Cardiac muscle cell (in vitro differentiated cells and primary cell): ENCODE data around the gene TREX2. TPM values are rescaled to one million over a fixed set of nuclear protein-coding genes. Genes with fewer than 3 reads are reported as not detected.

Experiments
- DNase-seq, 2 donors: peaks; one replicate each; pipeline versions ENCODE4 v3.0.0 to v3.0.0-alpha.2; 2010 to 2017; ENCODE audit warnings: low read depth in 1 of 2, low spot score in 1 of 2
- H3K27ac ChIP-seq: fragments of 200-600 bp; sonication (generic); 2 replicates; pipeline ENCODE4 v1.5.1; 2016
- H3K27me3 ChIP-seq: fragments of 200-600 bp; sonication (generic); 2 replicates; pipeline ENCODE4 v1.6.0; 2016; ENCODE audit warnings: control low read depth
- H3K36me3 ChIP-seq: fragments of 200-600 bp; sonication (generic); 2 replicates; pipeline ENCODE4 v1.5.1; 2016; ENCODE audit warnings: control low read depth
- H3K4me1 ChIP-seq: fragments of 200-600 bp; sonication (generic); 2 replicates; pipeline ENCODE4 v1.8.1; 2017; ENCODE audit warnings: low read depth, mild to moderate bottlenecking, mixed run types
- H3K4me3 ChIP-seq: fragments of 200-600 bp; sonication (generic); 2 replicates; pipeline ENCODE4 v1.5.1; 2016; ENCODE audit warnings: mild to moderate bottlenecking
- H3K9me3 ChIP-seq: fragments of 200-600 bp; sonication (generic); 2 replicates; pipeline ENCODE4 v1.5.1; 2017; ENCODE audit warnings: low read depth, mild to moderate bottlenecking, control low read depth
- CTCF ChIP-seq: IDR thresholded peaks from 2 replicates; pipeline ENCODE4 v1.5.1; 2012; ENCODE audit warnings: low read depth, mild to moderate bottlenecking, low read length
- polyA plus RNA-seq: library from polyadenylated mRNA; unstranded; fragments of >200 nt; fragmentation: Nextera tagmentation; extraction: Ambion mirVana; gene quantifications from 2 replicates; pipeline ENCODE4 v1.2.1, GENCODE V29; 2016
- total RNA-seq: library from RNA; depleted of rRNA; stranded (reverse); fragments of >200 nt; gene quantifications from 2 replicates; pipeline ENCODE4 v1.2.3, GENCODE V29; 2016

TREX2 gene
- total and polyA plus RNA-seq, 2 experiments from 2014 or later = 0.36 TPM; not detected in 1

GRCh38 chrX:153457827-153458466 is 12.1 kb upstream of the TREX2 start:
- no peak for DNase-seq
- no peaks in the 10 kb centered on the region for H3K27me3 ChIP-seq
- no peak for TF ChIP-seq CTCF
- H3K27ac ChIP-seq = no peak overlapping the region
- H3K4me3 ChIP-seq = no peak overlapping the region
- no peaks in the 10 kb centered on the region for H3K9me3 ChIP-seq
- no peaks in the 10 kb centered on the region for H3K4me1 ChIP-seq
- H3K36me3 ChIP-seq = no peaks in the 10 kb centered on the region

DNA sequence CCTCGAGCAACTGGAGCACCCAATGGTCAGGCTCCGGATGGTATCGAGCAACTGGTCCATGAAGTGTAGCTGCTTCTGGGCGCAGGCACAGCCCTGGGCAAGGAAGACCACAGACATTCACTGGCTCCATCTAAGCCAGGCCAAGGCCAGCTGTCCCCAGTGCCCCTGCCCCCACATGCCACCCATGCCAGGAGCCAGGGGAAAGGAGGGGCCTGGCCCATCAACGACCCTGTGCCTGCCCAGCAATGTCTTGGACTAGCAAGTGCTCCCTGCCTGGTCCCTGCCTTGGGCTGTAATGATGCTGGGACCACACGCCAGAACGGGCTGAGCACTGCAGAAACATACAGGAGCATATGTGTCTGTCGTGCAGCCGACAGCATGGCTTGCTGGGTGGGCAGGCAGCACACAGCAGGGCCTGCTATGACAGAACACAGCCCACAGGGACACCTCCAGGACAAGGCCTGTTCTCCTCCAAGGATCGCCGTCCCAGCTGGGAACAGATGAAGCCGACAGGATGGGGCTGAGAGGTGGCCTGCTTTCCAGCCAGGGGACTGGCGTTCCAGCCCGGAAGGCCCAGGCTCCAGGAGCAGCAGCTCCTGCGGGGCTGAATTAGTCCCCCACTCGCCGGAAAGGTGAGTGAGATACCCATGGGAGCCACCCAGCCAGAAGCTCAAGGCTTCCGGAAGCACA is 11.4 kb upstream of the TREX2 start:
- no peaks in the 10 kb centered on the region for H3K9me3 ChIP-seq
- no peak for DNase-seq
- H3K4me3 ChIP-seq = no peak overlapping the region
- no peaks in the 10 kb centered on the region for H3K4me1 ChIP-seq
- no peak for TF ChIP-seq CTCF
- no peaks in the 10 kb centered on the region for H3K36me3 ChIP-seq
- no peak overlapping the region for H3K27ac ChIP-seq
- H3K27me3 ChIP-seq = no peaks in the 10 kb centered on the region

DNA sequence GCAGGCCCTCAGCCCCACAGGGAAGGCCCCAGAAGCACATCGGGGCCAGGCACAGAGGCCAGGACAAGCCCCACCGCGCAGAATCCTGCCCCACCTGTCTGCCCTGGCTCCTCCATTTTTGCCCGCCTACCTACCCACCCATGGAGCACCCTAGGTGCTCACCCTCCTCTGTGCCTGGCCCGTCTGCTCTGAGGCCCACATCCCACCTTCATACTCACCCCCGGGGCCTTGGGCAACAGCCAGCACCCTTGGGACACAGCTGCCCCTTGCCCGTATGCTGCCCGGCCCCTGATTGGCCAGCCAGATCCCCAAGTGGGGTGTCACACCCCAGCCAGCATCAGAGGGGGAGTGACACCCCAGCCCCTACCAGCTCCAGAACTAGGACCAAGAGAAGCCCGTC is 10.8 kb upstream of the TREX2 start:
- Histone ChIP-seq H3K27ac (no peak overlapping the region), H3K4me1 (peaks cover 2% of the 10 kb centered on the region), H3K27me3 (no peaks in the 10 kb centered on the region), H3K9me3 (no peaks in the 10 kb centered on the region), H3K36me3 (no peaks in the 10 kb centered on the region), H3K4me3 (no peak overlapping the region)
- TF ChIP-seq CTCF = no peak
- DNase-seq = no peak

DNA sequence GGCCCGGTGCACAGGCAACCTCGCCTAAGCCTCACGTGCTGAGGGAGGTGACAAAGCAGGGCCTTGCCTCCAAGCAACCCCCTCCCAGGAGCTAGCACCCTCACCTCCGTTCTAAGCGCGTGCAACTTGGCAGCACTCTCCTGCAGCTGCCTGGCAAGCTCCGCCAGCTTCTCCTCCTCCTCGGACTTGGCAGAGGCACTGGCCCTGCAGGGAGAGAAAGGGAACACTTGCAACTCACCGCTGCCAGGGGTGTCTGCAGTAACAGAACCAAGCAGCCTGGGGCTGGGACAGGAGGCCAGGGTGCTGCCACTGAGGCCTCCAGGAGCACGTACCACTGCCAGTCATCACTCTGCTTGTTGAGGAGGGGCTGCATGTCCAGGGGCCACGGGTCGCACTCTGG is 10.3 kb upstream of the TREX2 start:
- Histone ChIP-seq H3K36me3 (no peaks in the 10 kb centered on the region), H3K27ac (no peak overlapping the region), H3K4me3 (no peak overlapping the region), H3K27me3 (no peaks in the 10 kb centered on the region), H3K9me3 (no peaks in the 10 kb centered on the region), H3K4me1 (peaks cover 6% of the 10 kb centered on the region)
- DNase-seq = no peak
- TF ChIP-seq CTCF = no peak

GRCh38 chrX:153455571-153455970 is 9.7 kb upstream of the TREX2 start:
- no peak for TF ChIP-seq CTCF
- peaks cover 6% of the 10 kb centered on the region for H3K4me1 ChIP-seq
- H3K9me3 ChIP-seq = no peaks in the 10 kb centered on the region
- H3K36me3 ChIP-seq = no peaks in the 10 kb centered on the region
- no peak overlapping the region for H3K27ac ChIP-seq
- no peak for DNase-seq
- no peak overlapping the region for H3K4me3 ChIP-seq
- no peaks in the 10 kb centered on the region for H3K27me3 ChIP-seq
